HepG2 (cell line): Measurements from ENCODE around the gene ADAM10.

Experiments used
- ARNT ChIP-seq: fragments of 450-650 bp; IDR thresholded peaks from 2 replicates; pipeline ENCODE4 v1.6.1; 2017
- CTCF ChIP-seq: sonication (generic); formaldehyde crosslinking; IDR thresholded peaks from 2 replicates; pipeline ENCODE4 v1.5.0; 2020; ENCODE audit warnings: mild to moderate bottlenecking, missing genetic modification reagents, moderate library complexity
- EP300 ChIP-seq, 3 experiments: sonication (generic) in 1 of 3; formaldehyde crosslinking in 1 of 3; IDR thresholded peaks; 2 replicates each; pipeline versions ENCODE4 v1.5.1 to v1.6.1; 2011 to 2020; ENCODE audit warnings: low read depth in 2 of 3, low read length in 2 of 3, borderline replicate concordance in 1 of 3, improper control_type of control experiment in 1 of 3, mild to moderate bottlenecking in 1 of 3, missing genetic modification reagents in 1 of 3, moderate library complexity in 1 of 3
- NCOR1 ChIP-seq: fragments of 200-600 bp; sonication (generic); IDR thresholded peaks from 2 replicates; pipeline ENCODE4 v1.7.0; 2017; ENCODE audit warnings: antibody characterized with exemption, low read length, borderline replicate concordance
- POLR2AphosphoS5 ChIP-seq: IDR thresholded peaks from 2 replicates; pipeline ENCODE4 v1.6.1; 2012; ENCODE audit warnings: low read depth, low read length
- TAF1 ChIP-seq: sonication (generic); formaldehyde crosslinking; IDR thresholded peaks from 2 replicates; pipeline ENCODE4 v1.4.0; 2020; ENCODE audit warnings: missing genetic modification reagents
- TCF7 ChIP-seq: sonication (generic); IDR thresholded peaks from 2 replicates; pipeline ENCODE4 v1.6.1; 2016; ENCODE audit warnings: antibody characterized with exemption, low read depth
- ZNF274 ChIP-seq: sonication (generic); formaldehyde crosslinking; IDR thresholded peaks from 2 replicates; pipeline ENCODE4 v1.5.1; 2020; ENCODE audit warnings: mild to moderate bottlenecking, missing genetic modification reagents
- ZNF891 ChIP-seq: sonication (generic); formaldehyde crosslinking; IDR thresholded peaks from 2 replicates; pipeline ENCODE4 v1.5.0; 2020; ENCODE audit warnings: mild to moderate bottlenecking, missing genetic modification reagents
- TF ChIP-seq, protein P1 (sequence below): sonication (generic); formaldehyde crosslinking; IDR thresholded peaks from 2 replicates; pipeline ENCODE4 v1.4.0; 2020; ENCODE audit warnings: missing genetic modification reagents, borderline replicate concordance

- TF ChIP-seq CTCF (no peak), ZNF891 (CRISPR knock-in tag) (no peak), TCF7 (no peak), NCOR1 (no peak), ARNT (no peak), ZNF274 (no peak), TAF1 (CRISPR knock-in tag) (no peak), POLR2AphosphoS5 (no peak), EP300 (IDR thresholded peaks at IDR 0.05; ENCODE audit: low read depth in 2 of 2, low read length in 2 of 2) (no peak), EP300 (CRISPR knock-in tag; IDR thresholded peaks at IDR 0.05; ENCODE audit: borderline replicate concordance) (no peak)
- TF ChIP-seq, protein P1, sequence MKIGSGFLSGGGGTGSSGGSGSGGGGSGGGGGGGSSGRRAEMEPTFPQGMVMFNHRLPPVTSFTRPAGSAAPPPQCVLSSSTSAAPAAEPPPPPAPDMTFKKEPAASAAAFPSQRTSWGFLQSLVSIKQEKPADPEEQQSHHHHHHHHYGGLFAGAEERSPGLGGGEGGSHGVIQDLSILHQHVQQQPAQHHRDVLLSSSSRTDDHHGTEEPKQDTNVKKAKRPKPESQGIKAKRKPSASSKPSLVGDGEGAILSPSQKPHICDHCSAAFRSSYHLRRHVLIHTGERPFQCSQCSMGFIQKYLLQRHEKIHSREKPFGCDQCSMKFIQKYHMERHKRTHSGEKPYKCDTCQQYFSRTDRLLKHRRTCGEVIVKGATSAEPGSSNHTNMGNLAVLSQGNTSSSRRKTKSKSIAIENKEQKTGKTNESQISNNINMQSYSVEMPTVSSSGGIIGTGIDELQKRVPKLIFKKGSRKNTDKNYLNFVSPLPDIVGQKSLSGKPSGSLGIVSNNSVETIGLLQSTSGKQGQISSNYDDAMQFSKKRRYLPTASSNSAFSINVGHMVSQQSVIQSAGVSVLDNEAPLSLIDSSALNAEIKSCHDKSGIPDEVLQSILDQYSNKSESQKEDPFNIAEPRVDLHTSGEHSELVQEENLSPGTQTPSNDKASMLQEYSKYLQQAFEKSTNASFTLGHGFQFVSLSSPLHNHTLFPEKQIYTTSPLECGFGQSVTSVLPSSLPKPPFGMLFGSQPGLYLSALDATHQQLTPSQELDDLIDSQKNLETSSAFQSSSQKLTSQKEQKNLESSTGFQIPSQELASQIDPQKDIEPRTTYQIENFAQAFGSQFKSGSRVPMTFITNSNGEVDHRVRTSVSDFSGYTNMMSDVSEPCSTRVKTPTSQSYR (CRISPR knock-in tag), result no peak
Measured at GRCh38 chr15:58587486-58587885, 162.0 kb downstream of the ADAM10 start.
